ENCODE measurements around the gene CHKB. TPM values are rescaled to one million over a fixed set of nuclear protein-coding genes. Genes with fewer than 3 reads are reported as not detected.

CHKB gene
- total and polyA plus RNA-seq, 11 donors = 16.7 to 77.1 (median 35.6) TPM

- Histone ChIP-seq H3K36me3 (no peaks in the 10 kb centered on the region), H3K27ac (peak overlapping the region in 1 of 12 donors; percentile 74), H3K27me3 (peaks cover 24 to 75% (median 36%) of the 10 kb centered on the region in 9 donors), H3K4me1 (peaks cover 0 to 49% (median 12%) of the 10 kb centered on the region in 12 donors), H3K9me3 (no peaks in the 10 kb centered on the region), H3K4me3 (peak overlapping the region in 10 of 12 donors; percentile 16 to 65 (median 36))
- DNase-seq (no peak), ATAC-seq (no peak)
- TF ChIP-seq CTCF (IDR thresholded peaks at IDR 0.05) = no peak
- no peak for TF ChIP-seq POLR2A (IDR thresholded peaks at IDR 0.05)
- 63 to 83% (median 67%) methylated on average over 40 to 68 of the region's 68 CpGs for WGBS, 4 donors
- intact Hi-C loops (cut with DNase I) = loop anchor here in 2 of 10 donors (5.0 to 10.0 kb wide), 2 partner anchors 63 to 66 kb away; no protein-coding TSS in a partner anchor
These were observed 33.5 kb downstream of the CHKB start for GRCh38 chr22:50548921-50549790.

GRCh38 chr22:50548040-50548920, 34.4 kb downstream of the CHKB start:
- peaks cover 0 to 58% (median 17%) of the 10 kb centered on the region in 12 donors for H3K4me1 ChIP-seq
- H3K36me3 ChIP-seq = no peaks in the 10 kb centered on the region
- no peak for TF ChIP-seq POLR2A (IDR thresholded peaks at IDR 0.05)
- peak in 1 of 12 donors; percentile 8 for TF ChIP-seq CTCF (IDR thresholded peaks at IDR 0.05)
- intact Hi-C loops (cut with DNase I) = loop anchor here in 2 of 10 donors (5.0 to 10.0 kb wide), 2 partner anchors 64 to 67 kb away; no protein-coding TSS in a partner anchor
- peaks cover 24 to 83% (median 36%) of the 10 kb centered on the region in 9 donors for H3K27me3 ChIP-seq
- DNase-seq (peak in 1 of 5 donors; percentile 67), ATAC-seq (peak in 2 of 4 donors; percentile 6 to 8)
- 9 to 15% (median 10%) methylated on average over 18 to 56 of the region's 56 CpGs for WGBS, 4 donors
- H3K27ac ChIP-seq = peak overlapping the region in 1 of 12 donors; percentile 74
- no peaks in the 10 kb centered on the region for H3K9me3 ChIP-seq
- H3K4me3 ChIP-seq = peak overlapping the region in 10 of 12 donors; percentile 16 to 65 (median 36)

DNA sequence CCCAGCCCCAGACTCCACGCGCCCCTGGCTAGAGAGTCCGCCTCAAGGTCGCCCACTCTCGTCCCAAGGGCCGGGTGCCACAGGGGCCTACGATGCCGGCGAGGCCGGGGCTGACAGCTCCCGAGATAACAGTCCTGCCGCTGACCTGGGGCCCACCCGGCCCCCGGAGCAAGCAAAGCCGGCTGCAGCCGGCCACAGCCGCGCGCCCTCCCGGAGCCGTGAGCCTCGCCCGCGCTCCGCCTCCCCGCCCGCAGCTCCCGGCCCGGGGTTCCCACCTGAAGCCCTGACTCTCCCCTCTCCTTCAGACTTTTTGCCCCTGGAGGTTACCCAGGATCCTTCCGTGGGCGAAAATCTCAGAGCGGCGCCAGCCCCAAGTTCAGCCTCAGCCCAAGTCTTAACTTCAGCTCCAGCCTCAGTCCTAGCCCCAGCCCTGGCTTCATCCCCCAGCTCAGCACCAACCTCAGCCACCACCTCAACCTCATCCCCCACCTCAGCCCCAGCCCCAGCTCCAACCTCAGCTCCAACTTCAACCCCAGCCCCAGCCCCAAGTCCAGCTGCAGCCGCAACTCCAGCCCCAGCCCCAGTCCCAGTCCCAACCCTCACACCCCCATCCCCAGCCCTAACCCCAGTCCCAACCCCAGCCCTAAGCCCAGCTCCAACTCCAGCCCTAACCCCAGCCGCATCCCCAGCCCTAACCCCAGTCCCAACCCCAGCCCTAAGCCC, 35.2 kb downstream of the CHKB start:
- no peak overlapping the region for H3K27ac ChIP-seq
- 25 to 38% (median 32%) methylated on average over 23 to 35 of the region's 35 CpGs for WGBS, 4 donors
- ATAC-seq = no peak
- no peaks in the 10 kb centered on the region for H3K36me3 ChIP-seq
- no peak for DNase-seq
- TF ChIP-seq POLR2A (IDR thresholded peaks at IDR 0.05) (no peak), CTCF (IDR thresholded peaks at IDR 0.05) (no peak)
- H3K4me1 ChIP-seq = peaks cover 0 to 66% (median 17%) of the 10 kb centered on the region in 12 donors
- intact Hi-C loops (cut with DNase I) = loop anchor here in 2 of 10 donors (5.0 to 10.0 kb wide), 2 partner anchors 65 to 67 kb away; no protein-coding TSS in a partner anchor
- peaks cover 24 to 83% (median 36%) of the 10 kb centered on the region in 9 donors for H3K27me3 ChIP-seq
- peak overlapping the region in 1 of 12 donors; percentile 26 for H3K4me3 ChIP-seq
- H3K9me3 ChIP-seq = no peaks in the 10 kb centered on the region
